Bladder microvascular endothelial cell (primary cell): Measurements from ENCODE around the gene YBX2. TPM values are rescaled to one million over a fixed set of nuclear protein-coding genes. Genes with fewer than 3 reads are reported as not detected.

Experiments
- total RNA-seq: library from RNA; depleted of rRNA; stranded (reverse); fragments of >200 nt; gene quantifications from 2 replicates; pipeline ENCODE4 v1.2.3, GENCODE V29; 2014

YBX2 gene
- total RNA-seq = 0.25 TPM in 1 of 2 replicates, not detected in the other

GRCh38 chr17:7294614-7295153, at the start of gene YBX2:
Gene YBX2, minus strand, starts transcription at chr17:7294639. Its CDS starts 139 bp downstream, at chr17:7294500.

GRCh38 chr17:7336240-7337175, 42.1 kb upstream of the YBX2 start, which contains the start of gene ACAP1:
Gene ACAP1, plus strand, starts transcription at chr17:7336529. Its CDS starts 206 bp downstream, at chr17:7336735.

GRCh38 chr17:7328840-7329373, 34.5 kb upstream of the YBX2 start, which contains the start of gene NEURL4:
Gene NEURL4, minus strand, starts transcription at chr17:7329335. Its CDS starts 23 bp downstream, at chr17:7329312.

DNA sequence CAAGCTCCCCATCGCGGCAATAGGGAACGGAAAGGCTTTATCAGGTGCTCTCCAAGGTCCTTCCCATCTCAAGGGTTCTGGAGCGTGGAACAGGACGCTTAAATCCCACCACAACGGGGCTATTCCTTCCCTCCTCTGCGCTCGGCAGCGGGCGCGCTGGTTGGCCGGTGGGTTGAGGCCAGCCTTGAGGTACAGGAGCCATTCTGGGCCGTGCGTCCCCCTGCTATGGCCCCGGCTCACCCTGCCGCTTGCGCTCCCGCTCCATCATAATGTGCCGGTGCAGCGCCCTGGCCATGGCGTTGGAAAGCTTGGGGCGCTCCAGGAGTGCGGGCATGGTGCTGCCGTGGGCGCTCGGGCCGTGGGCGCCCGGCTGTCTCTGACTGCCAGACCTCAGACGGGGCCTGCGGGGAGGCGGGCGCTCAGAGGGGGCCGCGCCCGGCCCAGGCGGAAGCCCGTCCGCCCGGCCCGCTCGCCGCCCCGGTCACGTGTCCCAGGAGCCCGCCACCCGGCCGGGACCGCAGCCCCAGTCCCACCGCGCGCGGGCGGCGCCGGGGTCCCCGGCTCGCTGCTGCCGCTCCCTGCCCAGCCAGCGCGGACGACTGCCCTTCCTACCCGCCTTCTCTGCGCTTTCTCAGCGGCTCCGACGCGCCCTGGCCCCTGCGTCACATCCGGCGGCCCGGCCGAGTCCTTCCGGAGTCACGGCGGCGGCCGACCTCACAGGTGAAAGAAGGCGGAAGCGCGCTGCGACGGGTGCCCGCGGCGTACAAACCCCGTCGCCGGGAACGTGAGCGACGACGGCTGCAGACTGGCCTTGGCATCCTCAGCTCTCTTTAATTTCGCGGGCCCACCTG, 20.5 kb upstream of the YBX2 start, which contains the start of gene GPS2:
Gene GPS2, minus strand, starts transcription at position 642 of the 851 bp plus-strand sequence. Its CDS starts 308 bp downstream, at position 334.

GRCh38 chr17:7306911-7307685, 12.7 kb upstream of the YBX2 start, which contains the start of gene EIF5A:
Gene EIF5A, plus strand, starts transcription at chr17:7307628. Its CDS starts 2,008 bp downstream, at chr17:7309636.

DNA sequence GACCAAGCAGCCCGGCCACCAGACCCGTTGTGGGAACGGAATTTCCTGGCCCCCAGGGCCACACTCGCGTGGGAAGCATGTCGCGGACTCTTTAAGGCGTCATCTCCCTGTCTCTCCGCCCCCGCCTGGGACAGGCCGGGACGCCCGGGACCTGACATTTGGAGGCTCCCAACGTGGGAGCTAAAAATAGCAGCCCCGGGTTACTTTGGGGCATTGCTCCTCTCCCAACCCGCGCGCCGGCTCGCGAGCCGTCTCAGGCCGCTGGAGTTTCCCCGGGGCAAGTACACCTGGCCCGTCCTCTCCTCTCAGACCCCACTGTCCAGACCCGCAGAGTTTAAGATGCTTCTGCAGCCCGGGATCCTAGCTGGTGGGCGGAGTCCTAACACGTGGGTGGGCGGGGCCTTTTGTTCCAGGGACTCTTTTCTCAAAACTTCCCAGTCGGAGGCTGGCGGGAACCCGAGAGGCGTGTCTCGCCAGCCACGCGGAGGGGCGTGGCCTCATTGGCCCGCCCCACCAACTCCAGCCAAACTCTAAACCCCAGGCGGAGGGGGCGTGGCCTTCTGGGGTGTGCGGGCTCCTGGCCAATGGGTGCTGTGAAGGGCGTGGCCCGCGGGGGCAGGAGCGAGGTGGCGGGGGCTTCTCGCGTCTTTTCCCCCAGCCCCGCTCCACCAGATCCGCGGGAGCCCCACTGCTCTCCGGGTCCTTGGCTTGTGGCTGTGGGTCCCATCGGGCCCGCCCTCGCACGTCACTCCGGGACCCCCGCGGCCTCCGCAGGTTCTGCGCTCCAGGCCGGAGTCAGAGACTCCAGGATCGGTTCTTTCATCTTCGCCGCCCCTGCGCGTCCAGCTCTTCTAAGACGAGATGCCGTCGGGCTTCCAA, 13.1 kb downstream of the YBX2 start, which contains the start of gene SLC2A4:
Gene SLC2A4, plus strand, starts transcription at position 645 of the 879 bp plus-strand sequence. Its CDS starts 217 bp downstream, at position 862.

GRCh38 chr17:7262192-7262934, 32.1 kb downstream of the YBX2 start, which contains the start of gene CLDN7:
Gene CLDN7, minus strand, starts transcription at chr17:7262478. Its CDS starts 435 bp downstream, at chr17:7262043.

DNA sequence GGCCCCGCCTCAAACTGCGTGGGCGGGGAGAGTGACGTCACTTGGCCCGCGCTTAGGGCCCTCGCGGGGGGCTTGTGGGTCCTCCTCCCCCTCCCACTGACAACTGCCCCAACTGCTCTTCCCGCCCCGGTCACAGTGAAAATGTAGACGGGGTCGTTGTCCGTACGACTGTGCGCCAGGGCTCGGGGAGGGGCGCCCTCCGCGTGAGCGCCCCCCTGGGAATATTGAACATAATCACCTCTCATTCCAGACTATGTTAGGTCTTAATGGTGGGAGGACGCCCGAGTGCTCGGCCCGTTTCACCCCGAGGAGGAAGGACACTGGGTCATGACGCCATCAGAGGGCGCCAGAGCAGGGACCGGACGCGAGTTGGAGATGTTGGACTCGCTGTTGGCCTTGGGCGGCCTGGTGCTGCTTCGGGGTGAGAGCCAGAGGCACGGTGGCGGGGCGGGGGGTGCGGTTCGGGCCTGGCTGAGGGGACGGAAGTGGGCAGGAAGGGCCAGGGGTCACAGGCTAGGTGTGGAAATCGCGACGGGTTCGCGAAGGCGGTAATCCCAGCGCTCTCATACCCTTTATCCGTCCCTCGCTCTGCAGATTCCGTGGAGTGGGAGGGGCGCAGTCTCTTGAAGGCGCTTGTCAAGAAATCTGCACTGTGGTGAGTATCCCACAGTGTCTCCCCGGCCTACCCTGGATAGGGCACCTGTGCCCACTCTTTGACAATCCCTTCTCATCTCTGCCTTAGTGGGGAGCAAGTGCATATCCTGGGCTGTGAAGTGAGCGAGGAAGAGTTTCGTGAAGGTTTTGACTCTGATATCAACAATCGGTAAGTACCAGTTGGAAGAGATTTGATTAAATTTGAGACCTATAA, 42.0 kb downstream of the YBX2 start, which contains the start of gene ELP5:
Gene ELP5, plus strand, starts transcription at position 40 of the 868 bp plus-strand sequence. Its CDS starts 336 bp downstream, at position 376.

DNA sequence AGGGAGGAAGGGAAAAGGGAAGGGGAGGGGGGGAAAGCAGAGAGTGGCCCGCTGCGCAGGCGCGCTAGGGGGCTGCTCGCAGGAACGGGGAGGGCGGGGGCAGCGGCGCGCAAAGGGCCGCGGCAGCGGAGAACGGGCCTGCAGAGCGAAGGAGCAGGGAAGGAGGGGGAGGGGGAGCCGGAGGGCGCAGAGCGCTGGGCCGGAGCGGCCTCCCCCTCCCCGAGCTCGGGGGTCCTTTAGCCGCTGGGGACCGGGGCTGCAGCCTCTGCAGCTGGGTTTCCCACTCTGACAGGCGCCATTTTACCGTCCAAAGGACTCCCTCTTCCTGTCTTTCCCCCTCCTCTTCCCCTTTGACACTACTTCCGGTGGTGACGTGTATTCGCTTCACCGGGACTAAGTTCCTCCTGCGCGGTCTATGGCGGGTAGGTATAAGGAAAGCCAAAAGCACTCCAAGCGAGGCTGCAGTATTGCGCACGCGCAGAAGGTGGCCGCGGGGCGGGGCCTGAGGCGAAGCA, 42.7 kb downstream of the YBX2 start, which contains the start of gene CTDNEP1:
Gene CTDNEP1, minus strand, starts transcription at position 74 of the 515 bp plus-strand sequence. CDS start 438 bp downstream, outside the sequence.

DNA sequence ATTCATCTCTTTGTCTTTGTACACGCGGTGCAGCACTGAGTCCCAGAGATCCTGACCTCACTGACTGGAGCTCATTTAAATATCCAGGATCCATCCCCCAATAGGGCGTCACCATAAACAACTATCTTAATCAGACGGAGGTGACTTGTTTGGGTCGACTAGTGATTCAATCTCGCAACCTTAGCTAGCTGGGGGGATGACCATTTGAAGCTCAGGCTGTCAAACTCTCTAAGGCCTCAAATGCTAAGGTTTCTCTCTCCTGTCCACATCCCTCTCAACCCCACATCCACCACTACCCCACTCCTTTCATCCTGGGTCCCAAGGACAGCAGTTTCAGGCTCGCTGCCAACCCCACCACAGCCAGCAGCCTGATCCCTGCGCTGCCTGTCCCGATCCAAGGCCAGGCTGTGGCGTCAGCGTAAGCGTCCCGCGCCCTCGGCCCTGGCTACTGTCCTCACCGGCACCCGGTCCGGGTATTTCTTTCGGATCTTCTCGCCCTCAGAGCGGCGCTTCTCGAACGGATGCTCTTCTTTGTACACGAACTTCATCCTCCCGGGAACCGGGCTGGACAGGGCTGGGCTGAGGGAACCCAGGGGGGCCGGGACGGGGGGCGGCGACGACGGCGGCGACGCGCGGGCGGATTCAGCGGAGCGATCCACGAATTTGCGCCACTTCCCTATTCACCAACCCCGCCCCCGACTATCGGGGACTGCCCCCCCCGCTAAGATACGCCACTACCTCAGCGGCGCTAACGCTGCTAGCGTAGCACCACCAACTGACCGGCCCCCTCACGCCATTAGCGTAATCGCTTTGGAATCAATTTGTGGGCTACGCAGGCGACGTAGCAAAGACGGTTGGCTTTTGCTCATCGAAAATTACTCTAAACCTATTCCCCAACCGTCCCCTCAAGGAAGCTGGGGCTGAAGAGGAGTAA, 52.4 kb downstream of the YBX2 start, which contains the start of gene GABARAP:
Gene GABARAP, minus strand, starts transcription at position 667 of the 934 bp plus-strand sequence. Its CDS starts 119 bp downstream, at position 548.

GRCh38 chr17:7239091-7240027, 55.1 kb downstream of the YBX2 start, which contains the start of gene PHF23:
Gene PHF23, minus strand, starts transcription at chr17:7239457. Its CDS starts 178 bp downstream, at chr17:7239279.

